Gastrocnemius medialis (tissue), 4 donors: ENCODE data around the gene PARD3.

Experiments
- POLR2A ChIP-seq, 2 donors: fragments of 450-650 bp; IDR thresholded peaks; one replicate each; pipeline ENCODE4 v1.6.1; 2017; ENCODE audit warnings: antibody characterized with exemption in 2 of 2, mild to moderate bottlenecking in 2 of 2, moderate library complexity in 2 of 2
- TF ChIP-seq, protein P1 (sequence below), 5 experiments: fragments of 450-650 bp in 3 of 5; fragments of 200-600 bp in 2 of 5; sonication (generic) in 2 of 5; IDR thresholded peaks in 4 of 5; conservative IDR thresholded peaks in 1 of 5; 1 replicate in 4 of 5; 2 replicates in 1 of 5; pipeline ENCODE4 v1.5.1; 2016 to 2019; ENCODE audit warnings: antibody characterized with exemption in 5 of 5, mild to moderate bottlenecking in 3 of 5, moderate library complexity in 3 of 5

DNA sequence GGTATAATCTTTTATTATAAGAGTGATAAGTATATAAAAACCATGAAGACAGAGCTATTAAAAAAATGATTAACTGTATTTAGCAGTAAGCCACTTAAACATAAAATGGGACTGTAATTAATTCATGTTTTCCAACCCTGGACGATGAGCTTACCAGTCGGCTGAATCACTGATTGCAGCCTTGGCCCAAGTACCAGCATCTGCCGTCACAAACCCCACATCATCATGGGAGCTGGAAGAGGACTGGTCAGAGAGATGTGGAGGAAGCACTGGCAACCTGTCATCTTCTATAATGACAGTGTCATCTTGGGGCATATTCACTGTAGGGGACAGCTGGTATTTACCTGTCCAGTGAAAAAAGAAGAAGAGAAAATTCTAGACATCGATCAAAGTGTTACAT is 473.6 kb downstream of the PARD3 start:
- TF ChIP-seq POLR2A (IDR thresholded peaks at IDR 0.05), result no peak
- TF ChIP-seq, protein P1, sequence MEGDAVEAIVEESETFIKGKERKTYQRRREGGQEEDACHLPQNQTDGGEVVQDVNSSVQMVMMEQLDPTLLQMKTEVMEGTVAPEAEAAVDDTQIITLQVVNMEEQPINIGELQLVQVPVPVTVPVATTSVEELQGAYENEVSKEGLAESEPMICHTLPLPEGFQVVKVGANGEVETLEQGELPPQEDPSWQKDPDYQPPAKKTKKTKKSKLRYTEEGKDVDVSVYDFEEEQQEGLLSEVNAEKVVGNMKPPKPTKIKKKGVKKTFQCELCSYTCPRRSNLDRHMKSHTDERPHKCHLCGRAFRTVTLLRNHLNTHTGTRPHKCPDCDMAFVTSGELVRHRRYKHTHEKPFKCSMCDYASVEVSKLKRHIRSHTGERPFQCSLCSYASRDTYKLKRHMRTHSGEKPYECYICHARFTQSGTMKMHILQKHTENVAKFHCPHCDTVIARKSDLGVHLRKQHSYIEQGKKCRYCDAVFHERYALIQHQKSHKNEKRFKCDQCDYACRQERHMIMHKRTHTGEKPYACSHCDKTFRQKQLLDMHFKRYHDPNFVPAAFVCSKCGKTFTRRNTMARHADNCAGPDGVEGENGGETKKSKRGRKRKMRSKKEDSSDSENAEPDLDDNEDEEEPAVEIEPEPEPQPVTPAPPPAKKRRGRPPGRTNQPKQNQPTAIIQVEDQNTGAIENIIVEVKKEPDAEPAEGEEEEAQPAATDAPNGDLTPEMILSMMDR (IDR thresholded peaks at IDR 0.05 in 4 of 5, conservative IDR thresholded peaks at IDR 0.05 in 1 of 5), result no peak
